Fibroblast of pulmonary artery (primary cell): ENCODE data around the gene SLAIN2.

Source experiments
- DNase-seq: peaks from one replicate; pipeline ENCODE4 v3.0.0-alpha.2; 2010; ENCODE audit warnings: low read depth
- H3K4me3 ChIP-seq: replicated peaks from 2 replicates; pipeline ENCODE4 v1.5.1; 2011; ENCODE audit warnings: low read depth, mild to moderate bottlenecking, control low read depth, low read length, moderate library complexity
- CTCF ChIP-seq: IDR thresholded peaks from 2 replicates; pipeline ENCODE4 v1.5.1; 2011; ENCODE audit warnings: mild to moderate bottlenecking, control low read depth, low read length, inconsistent platforms; ENCODE audit errors: missing control alignments

SLAIN2 gene

GRCh38 chr4:48368389-48368788 lies 27.1 kb downstream of the SLAIN2 start:
- DNase-seq: no peak
- H3K4me3 ChIP-seq: no peak overlapping the region
- no peak for TF ChIP-seq CTCF

- TF ChIP-seq CTCF: no peak
- peak; percentile 36 for DNase-seq
- H3K4me3 ChIP-seq: no peak overlapping the region
Measured at GRCh38 chr4:48369248-48369647, 27.9 kb downstream of the SLAIN2 start.

- H3K4me3 ChIP-seq: no peak overlapping the region
- no peak for TF ChIP-seq CTCF
- DNase-seq: no peak
Measured at GRCh38 chr4:48369771-48370170, 28.4 kb downstream of the SLAIN2 start.

GRCh38 chr4:48370260-48371134 lies 29.2 kb downstream of the SLAIN2 start:
- H3K4me3 ChIP-seq: no peak overlapping the region
- TF ChIP-seq CTCF: no peak
- no peak for DNase-seq

- no peak for TF ChIP-seq CTCF
- no peak overlapping the region for H3K4me3 ChIP-seq
- DNase-seq: peak; percentile 25
Measured at GRCh38 chr4:48372272-48372671, 30.9 kb downstream of the SLAIN2 start.

- TF ChIP-seq CTCF: no peak
- DNase-seq: peak; percentile 81
- no peak overlapping the region for H3K4me3 ChIP-seq
Measured at GRCh38 chr4:48375651-48376304, 34.4 kb downstream of the SLAIN2 start.
